ENCODE data around the gene SAMM50.

The SAMM50 gene

GRCh38 chr22:43945632-43946383 lies 9.4 kb upstream of the SAMM50 start:
- in situ Hi-C loops (cut with MboI; ENCODE audit: low sequenced_read_pairs): no loop called here

GRCh38 chr22:43946384-43946667 lies 8.9 kb upstream of the SAMM50 start:
- in situ Hi-C loops (cut with MboI; ENCODE audit: low sequenced_read_pairs): no loop called here

GRCh38 chr22:43948836-43949406 lies 6.3 kb upstream of the SAMM50 start:
- in situ Hi-C loops (cut with MboI; ENCODE audit: low sequenced_read_pairs): no loop called here

DNA sequence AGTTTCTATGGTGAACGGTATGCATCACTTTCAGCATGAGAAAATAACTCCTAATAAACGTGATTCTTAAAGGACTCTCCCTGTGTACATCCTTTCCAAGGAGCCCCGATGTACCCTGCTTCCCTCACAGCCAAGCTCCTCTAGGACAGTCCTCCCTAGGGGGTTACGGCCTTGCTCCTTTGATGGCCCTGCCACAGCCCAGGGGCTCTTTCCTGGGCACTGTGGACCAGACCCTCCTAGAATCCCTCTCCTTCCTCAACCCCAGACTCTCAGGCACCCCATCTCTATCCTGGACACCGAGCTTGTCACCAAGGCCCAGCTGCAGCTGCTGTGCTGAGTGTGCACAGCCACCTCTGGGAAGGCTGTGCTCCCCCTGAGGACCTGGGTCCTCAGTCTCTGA lies 3.9 kb upstream of the SAMM50 start:
- in situ Hi-C loops (cut with MboI; ENCODE audit: low sequenced_read_pairs): no loop called here

DNA sequence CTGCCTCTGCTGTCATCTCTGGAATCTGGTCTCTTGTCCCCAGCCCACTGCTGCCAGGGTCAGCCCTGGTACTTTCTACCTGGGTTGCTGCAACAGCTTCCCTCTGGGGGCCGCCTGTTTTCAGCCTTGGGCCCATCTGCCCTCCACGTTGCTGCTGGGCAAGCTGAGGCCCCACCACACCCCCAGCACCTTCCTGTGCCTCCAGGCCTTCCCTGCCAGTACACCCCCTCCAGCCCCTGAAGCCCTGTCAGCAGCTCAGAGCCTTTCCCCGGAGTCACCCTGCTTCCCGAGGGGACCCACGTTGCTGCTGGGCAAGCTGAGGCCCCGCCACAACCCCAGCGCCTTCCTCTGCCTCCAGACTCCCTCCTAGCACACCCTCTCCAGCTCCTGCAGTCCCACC lies 3.3 kb upstream of the SAMM50 start:
- in situ Hi-C loops (cut with MboI; ENCODE audit: low sequenced_read_pairs): no loop called here

GRCh38 chr22:43953988-43954785 lies 1.1 kb upstream of the SAMM50 start:
- in situ Hi-C loops (cut with MboI; ENCODE audit: low sequenced_read_pairs): no loop called here

GRCh38 chr22:43955883-43956782 lies 891 bp downstream of the SAMM50 start:
- in situ Hi-C loops (cut with MboI; ENCODE audit: low sequenced_read_pairs): no loop called here

DNA sequence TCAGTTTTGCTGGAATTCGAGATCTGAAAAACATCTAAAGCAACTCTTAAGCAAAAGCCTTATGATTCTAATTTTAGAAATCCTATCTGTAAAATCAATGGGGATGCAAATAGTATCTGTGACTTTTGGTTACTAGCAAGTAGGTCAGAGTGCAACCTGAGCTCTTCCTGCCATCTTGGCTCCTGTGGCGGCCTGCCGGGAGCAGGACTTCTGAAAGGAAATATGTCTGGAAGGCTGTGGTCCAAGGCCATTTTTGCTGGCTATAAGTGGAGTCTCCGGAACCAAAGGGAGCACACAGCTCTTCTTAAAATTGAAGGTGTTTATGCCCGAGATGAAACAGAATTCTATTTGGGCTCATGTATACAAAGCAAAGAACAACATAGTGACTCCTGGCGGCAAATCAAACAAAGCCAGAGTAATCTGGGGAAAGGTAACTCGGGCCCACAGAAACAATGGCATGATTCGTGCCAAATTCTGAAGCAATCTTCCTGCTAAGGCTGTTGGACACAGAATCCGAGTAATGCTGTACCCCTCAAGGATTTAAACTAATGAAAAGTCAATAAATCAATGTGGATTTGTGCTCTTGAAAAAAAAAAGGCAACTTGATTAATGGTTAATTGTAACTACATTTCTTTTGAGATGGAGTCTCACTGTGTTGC lies 1.7 kb downstream of the SAMM50 start:
- in situ Hi-C loops (cut with MboI; ENCODE audit: low sequenced_read_pairs): no loop called here

DNA sequence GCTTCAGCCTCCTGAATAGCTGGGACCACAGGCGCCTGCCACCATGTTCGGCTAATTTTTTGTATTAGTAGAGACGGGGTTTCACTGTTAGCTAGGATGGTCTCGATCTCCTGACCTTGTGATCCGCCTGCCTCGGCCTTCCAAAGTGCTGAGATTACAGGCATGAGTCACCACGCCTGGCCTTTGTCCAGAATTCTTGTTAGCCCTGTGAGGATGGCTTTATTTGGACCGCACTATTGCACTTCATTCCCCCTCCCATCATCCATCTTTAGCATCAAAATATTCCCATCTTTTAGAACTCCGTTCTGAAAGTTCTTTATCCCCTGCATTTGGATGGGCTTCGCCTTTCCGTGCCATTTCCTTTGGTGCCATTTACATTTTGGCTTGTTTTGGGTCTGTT lies 2.6 kb downstream of the SAMM50 start:
- in situ Hi-C loops (cut with MboI; ENCODE audit: low sequenced_read_pairs): no loop called here

DNA sequence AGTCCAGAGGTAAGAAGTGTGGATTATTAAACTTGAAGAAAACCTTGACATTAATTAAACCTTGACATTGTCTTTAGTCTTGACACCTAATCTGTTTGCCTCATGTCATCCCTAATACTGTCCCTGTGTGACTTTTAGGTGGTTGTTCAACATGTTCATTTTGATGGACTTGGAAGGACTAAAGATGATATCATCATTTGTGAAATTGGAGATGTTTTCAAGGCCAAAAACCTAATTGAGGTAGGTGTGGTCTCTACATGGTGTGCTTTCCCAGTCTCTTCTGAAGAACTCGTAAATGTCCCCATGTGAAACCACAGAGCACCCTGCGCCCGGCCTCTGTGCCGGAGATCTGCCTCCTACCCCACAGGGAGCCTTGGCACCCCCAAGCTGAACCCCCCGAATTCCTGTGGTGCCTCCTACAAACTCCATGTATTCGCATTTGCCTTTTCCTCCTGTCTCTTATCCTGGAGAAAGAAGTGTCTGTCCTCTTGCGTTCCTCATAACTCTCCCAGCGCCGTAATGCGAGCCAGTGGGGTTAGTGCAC lies 9.1 kb downstream of the SAMM50 start:
- in situ Hi-C loops (cut with MboI; ENCODE audit: low sequenced_read_pairs): no loop called here

DNA sequence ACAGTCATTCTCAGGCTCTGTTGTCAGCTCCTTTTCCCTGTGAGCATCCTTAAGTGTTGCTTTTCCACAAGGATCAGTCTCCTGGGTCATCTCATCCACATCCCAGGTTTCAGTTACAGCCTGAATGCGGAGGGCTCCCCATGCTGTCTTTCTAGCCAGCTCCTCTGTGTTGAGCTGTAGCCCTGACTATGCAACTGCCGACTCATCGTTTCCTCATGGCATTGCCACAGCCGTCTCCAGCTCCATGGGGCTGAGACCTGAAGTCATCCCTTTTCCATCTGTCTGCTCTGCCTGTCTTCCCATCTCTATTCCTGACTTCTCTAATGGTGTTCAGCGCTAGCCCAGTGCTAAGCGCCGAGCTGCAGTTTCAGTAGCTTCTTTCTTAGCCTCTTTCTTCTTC lies 11.8 kb downstream of the SAMM50 start:
- in situ Hi-C loops (cut with MboI; ENCODE audit: low sequenced_read_pairs): no loop called here

DNA sequence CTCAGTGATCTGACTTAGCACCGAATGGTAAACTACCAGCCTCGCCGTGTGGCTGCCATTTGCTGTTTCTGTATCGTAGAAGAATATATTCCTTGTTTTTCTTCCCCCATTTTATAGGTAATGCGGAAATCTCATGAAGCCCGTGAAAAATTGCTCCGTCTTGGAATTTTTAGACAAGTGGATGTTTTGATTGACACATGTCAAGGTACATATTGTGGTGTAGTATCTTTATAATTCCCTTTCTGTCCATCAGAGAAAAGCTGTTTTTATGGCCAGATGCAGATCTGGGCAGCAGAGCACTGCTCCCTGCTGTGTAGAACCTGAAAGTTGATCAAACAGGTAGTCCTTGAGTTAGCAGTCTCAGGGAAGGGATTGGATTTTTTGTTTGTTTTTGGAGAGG lies 13.4 kb downstream of the SAMM50 start:
- in situ Hi-C loops (cut with MboI; ENCODE audit: low sequenced_read_pairs): no loop called here

GRCh38 chr22:43969021-43969878 lies 14.0 kb downstream of the SAMM50 start:
- in situ Hi-C loops (cut with MboI; ENCODE audit: low sequenced_read_pairs): no loop called here

DNA sequence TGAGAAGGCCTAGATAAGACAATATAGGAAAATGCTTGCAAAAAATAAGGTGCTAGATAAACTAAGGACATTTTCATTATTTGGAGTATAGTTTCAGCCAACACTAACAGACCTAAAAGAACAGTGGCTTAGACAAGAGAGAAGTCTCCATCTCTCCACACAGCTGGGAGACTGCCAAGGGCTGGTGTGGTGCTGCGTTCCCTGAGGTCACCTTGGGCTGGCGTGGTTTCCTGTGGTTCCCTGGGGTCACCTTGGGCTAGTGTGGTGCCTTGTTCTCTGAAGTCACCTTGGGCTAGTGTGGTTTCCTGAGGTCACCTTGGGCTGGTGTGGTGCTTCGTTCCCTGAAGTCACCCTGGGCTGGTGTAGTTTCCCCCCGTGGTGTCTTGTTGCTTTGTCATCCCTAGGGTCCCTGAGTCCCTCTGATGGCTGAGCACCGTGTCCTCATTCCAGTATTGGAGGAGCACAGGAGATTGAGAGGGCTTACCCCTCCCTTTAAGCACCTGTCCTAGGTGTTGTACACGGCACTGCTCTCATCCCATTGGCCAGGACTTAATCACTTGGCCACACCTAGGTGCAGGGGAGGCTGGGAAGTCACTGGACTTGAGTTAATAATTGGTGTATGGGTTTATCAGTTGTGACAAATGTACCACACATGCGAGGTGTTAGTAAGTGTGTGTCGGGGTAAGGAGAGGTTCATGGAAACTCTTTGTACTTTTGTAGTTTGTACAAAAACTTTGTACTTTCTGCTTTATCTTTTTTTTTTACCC lies 14.9 kb downstream of the SAMM50 start:
- in situ Hi-C loops (cut with MboI; ENCODE audit: low sequenced_read_pairs): no loop called here

DNA sequence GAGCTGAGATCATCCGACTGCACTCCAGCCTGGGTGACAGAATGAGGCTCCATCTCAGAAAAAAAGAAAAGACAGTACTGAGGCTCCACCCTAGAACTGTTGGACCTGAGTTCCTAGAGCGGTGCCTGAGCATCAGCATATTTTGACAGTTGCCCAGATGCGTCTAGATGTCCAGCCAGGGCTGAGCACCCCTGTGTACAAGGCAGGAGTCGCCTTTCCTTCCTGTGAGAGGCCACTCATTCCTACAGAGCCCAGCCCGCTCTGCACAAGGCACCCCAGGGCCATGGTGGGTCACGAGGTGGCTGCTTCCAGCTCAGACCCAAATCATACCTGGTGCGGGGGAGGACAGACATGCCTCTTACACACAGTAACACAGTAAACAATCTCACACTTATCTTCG lies 15.9 kb downstream of the SAMM50 start:
- in situ Hi-C loops (cut with MboI; ENCODE audit: low sequenced_read_pairs): no loop called here

DNA sequence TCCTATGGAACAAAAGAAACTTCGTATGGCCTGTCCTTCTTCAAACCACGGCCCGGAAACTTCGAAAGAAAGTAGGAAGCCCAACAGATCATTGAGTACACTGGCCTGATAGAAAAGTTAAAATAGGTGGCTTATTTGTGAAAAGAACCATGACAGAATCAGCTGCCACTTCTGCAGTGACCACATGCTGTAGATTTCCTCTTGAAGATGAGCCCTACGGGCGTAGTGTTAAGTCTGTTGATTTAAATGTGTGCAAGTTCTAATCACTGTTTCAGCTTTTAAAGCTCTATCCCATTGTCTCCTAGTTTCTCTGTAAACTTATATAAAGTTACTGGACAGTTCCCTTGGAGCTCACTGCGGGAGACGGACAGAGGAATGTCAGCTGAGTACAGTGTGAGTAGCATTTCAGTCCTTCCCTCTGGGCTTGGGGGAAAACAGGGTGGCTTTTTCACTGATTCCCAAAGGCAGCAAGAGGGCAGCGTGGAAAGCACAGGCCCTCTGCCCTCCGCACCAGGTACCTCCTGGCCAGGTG lies 17.8 kb downstream of the SAMM50 start:
- in situ Hi-C loops (cut with MboI; ENCODE audit: low sequenced_read_pairs): no loop called here

DNA sequence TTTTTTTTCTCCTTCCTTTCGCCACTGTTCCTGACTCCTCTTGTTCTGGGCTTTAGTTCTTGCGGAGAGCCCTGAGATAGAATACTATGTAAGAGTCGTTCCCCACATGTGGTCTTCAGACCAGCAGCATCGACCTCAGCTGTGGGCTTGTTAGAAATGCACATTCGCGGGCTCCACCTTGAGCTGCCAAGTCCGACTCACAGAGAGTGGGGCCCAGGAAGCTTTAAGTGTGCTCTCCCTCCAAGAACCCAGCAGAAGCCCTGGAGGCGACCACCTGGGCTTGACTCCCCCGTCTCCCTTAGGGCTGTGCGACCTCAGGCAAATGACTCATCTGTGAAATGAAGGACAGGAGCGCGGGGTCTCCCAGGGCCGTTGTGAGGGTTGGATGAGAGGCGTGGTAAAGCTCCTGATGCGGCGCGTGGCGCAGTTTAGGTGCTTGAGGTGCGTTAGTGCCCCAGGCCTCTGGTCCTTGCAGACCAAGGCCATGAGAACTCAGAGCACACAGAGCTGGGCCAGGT lies 18.8 kb downstream of the SAMM50 start:
- in situ Hi-C loops (cut with MboI; ENCODE audit: low sequenced_read_pairs): no loop called here

- in situ Hi-C loops (cut with MboI; ENCODE audit: low sequenced_read_pairs): no loop called here
Measured at GRCh38 chr22:43975041-43975440, 19.8 kb downstream of the SAMM50 start.
